Nephron (organoid): ENCODE results near the gene SCGB1D1.

Experiments
- H3K27ac Mint-ChIP-seq, 3 experiments: 2 replicates each; pipeline ENCODE4 v1.8.0; 2020; ENCODE audit warnings: mixed read lengths in 3 of 3, mild to moderate bottlenecking in 2 of 3, moderate library complexity in 1 of 3
- H3K27me3 Mint-ChIP-seq: 2 replicates; pipeline ENCODE4 v1.8.0; 2021; ENCODE audit warnings: low read depth, mild to moderate bottlenecking, moderate library complexity, mixed read lengths
- H3K36me3 Mint-ChIP-seq: 2 replicates; pipeline ENCODE4 v1.8.0; 2020; ENCODE audit warnings: low read depth, mixed read lengths
- H3K4me1 Mint-ChIP-seq: 2 replicates; pipeline ENCODE4 v1.8.0; 2020; ENCODE audit warnings: mixed read lengths
- H3K4me3 Mint-ChIP-seq, 3 experiments: 2 replicates each; pipeline ENCODE4 v1.8.0; 2020; ENCODE audit warnings: mild to moderate bottlenecking in 3 of 3, mixed read lengths in 3 of 3, moderate library complexity in 2 of 3
- H3K9me3 Mint-ChIP-seq: 2 replicates; pipeline ENCODE4 v1.8.0; 2020; ENCODE audit warnings: mixed read lengths
- TF ChIP-seq, protein P1 (sequence below), 3 experiments: fragments of 200-600 bp; sonication (generic); IDR thresholded peaks; one replicate each; pipeline ENCODE4 v1.5.0; 2021; ENCODE audit warnings: antibody characterized with exemption in 3 of 3; ENCODE audit not compliant: unreplicated experiment in 3 of 3

SCGB1D1 gene

DNA sequence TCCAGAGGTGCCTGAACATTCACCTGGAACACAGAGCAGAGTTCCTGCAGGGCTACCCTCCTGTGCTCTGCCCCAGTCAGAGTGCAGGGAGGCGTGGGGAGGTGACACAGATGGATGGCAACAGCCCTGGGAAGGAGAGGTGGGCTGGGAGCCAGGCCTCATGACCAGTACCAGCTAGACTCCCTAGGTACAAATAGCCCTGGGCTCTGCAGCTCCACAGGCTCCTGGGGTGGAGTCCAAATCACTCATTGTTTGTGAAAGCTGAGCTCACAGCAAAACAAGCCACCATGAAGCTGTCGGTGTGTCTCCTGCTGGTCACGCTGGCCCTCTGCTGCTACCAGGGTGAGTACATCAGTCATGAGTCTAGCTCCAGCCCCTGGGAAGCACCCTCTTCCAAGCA is 52.0 kb downstream of the SCGB1D1 start, which contains the start of gene SCGB1D2:
Gene SCGB1D2 (plus strand): TSS at position 219 of the 400 bp plus-strand sequence. CDS start 69 bp downstream, at position 288.
- TF ChIP-seq, protein P1, sequence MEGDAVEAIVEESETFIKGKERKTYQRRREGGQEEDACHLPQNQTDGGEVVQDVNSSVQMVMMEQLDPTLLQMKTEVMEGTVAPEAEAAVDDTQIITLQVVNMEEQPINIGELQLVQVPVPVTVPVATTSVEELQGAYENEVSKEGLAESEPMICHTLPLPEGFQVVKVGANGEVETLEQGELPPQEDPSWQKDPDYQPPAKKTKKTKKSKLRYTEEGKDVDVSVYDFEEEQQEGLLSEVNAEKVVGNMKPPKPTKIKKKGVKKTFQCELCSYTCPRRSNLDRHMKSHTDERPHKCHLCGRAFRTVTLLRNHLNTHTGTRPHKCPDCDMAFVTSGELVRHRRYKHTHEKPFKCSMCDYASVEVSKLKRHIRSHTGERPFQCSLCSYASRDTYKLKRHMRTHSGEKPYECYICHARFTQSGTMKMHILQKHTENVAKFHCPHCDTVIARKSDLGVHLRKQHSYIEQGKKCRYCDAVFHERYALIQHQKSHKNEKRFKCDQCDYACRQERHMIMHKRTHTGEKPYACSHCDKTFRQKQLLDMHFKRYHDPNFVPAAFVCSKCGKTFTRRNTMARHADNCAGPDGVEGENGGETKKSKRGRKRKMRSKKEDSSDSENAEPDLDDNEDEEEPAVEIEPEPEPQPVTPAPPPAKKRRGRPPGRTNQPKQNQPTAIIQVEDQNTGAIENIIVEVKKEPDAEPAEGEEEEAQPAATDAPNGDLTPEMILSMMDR (IDR thresholded peaks at IDR 0.05; ENCODE audit: unreplicated experiment in 3 of 3), result no peak
- Mint-ChIP-seq H3K27ac (no peak within 1 kb of the TSS), H3K27me3 (peaks cover 32% of the 10 kb centered on the region), H3K4me1 (no peaks in the 10 kb centered on the region), H3K36me3 (no peaks in the 10 kb centered on the region), H3K9me3 (no peaks in the 10 kb centered on the region), H3K4me3 (no peak within 1 kb of the TSS)
